ENCODE data around the gene TMUB1. TPM values are rescaled to one million over a fixed set of nuclear protein-coding genes. Genes with fewer than 3 reads are reported as not detected.

TMUB1 gene
- total and polyA plus RNA-seq, 9 of the 15 experiments (the other 6 are each of a cell fraction or from before 2014, with no cell fraction given) = 0.14 to 241 (median 74.1) TPM

DNA sequence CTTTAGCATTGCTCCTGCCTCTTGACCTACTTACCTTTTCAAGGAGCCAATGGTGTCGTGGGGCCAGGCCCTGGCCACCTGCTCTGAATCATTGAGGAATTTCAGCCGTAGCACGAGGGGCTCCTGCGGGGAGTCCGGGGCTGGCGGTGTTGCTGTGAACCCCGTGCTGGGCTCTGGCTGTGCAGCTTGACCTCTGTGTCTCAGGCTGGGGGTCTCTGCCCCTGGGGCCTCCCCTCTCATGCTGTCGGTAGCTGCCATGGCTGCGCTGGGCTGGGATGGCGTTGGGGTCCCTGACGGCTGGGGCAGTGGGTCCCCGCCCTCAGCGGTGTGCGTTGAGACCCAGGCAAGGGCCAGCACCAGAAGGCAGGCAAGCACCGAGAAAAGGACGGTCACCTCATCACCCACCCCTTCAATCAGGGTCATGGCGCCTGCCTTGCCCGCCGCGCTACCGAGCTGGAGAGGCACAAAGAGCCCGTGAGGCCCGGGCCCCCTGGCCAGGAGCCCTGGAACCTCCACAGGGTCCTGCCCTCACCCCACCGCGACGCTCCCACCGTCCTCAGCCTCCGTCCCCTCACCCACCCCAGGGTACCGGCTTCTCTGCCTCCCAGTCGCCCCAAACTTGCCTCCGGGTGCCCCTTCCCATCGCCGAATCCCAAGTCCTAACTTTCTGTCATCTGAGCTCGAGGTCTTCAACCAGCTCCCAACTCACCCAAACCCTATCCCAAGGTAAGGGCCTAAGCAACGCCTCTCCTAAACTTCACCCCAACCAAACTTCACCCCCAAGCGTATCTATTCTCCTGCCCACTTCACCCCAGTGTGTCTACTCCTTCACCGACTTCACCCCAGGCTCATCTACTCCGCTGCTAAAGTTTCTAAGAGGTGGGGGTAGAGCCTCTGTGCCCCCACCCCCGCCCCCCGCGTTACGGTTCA lies 887 bp downstream of the TMUB1 start (continued):
- TF ChIP-seq, protein P1, sequence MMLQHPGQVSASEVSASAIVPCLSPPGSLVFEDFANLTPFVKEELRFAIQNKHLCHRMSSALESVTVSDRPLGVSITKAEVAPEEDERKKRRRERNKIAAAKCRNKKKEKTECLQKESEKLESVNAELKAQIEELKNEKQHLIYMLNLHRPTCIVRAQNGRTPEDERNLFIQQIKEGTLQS (IDR thresholded peaks at IDR 0.05) = no peak
- TF ChIP-seq, protein P1 (CRISPR knock-in tag; conservative IDR thresholded peaks at IDR 0.05) = no peak
- TF ChIP-seq POLR2B (IDR thresholded peaks at IDR 0.05; ENCODE audit: low read depth, partially characterized antibody) = peak; percentile 62
- TF ChIP-seq ZNF785 (CRISPR knock-in tag; IDR thresholded peaks at IDR 0.05) = no peak
- TF ChIP-seq YY1 (IDR thresholded peaks at IDR 0.05; ENCODE audit: borderline replicate concordance in 1 of 3, control insufficient read depth in 1 of 3, extremely low read depth in 1 of 3, insufficient read depth in 3 of 3, insufficient read length in 1 of 3, insufficient replicate concordance in 2 of 3, low read depth in 1 of 3, low read length in 2 of 3) = peak in 2 of 3 experiments; percentile 18 to 71
- no peak for TF ChIP-seq ZNF766 (CRISPR knock-in tag; conservative IDR thresholded peaks at IDR 0.05)
- no peak for TF ChIP-seq KDM1A (IDR thresholded peaks at IDR 0.05)
- no peak for TF ChIP-seq JUNB (CRISPR knock-in tag; conservative IDR thresholded peaks at IDR 0.05)
- no peak for TF ChIP-seq RB1 (IDR thresholded peaks at IDR 0.05; ENCODE audit: low read depth)
- TF ChIP-seq HIVEP1 (CRISPR knock-in tag; IDR thresholded peaks at IDR 0.05) = no peak
- no peak for TF ChIP-seq TRIM28 (IDR thresholded peaks at IDR 0.05)
- no peak for TF ChIP-seq KLF10 (CRISPR knock-in tag; IDR thresholded peaks at IDR 0.05)
- TF ChIP-seq, protein P2, sequence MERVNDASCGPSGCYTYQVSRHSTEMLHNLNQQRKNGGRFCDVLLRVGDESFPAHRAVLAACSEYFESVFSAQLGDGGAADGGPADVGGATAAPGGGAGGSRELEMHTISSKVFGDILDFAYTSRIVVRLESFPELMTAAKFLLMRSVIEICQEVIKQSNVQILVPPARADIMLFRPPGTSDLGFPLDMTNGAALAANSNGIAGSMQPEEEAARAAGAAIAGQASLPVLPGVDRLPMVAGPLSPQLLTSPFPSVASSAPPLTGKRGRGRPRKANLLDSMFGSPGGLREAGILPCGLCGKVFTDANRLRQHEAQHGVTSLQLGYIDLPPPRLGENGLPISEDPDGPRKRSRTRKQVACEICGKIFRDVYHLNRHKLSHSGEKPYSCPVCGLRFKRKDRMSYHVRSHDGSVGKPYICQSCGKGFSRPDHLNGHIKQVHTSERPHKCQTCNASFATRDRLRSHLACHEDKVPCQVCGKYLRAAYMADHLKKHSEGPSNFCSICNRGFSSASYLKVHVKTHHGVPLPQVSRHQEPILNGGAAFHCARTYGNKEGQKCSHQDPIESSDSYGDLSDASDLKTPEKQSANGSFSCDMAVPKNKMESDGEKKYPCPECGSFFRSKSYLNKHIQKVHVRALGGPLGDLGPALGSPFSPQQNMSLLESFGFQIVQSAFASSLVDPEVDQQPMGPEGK (CRISPR knock-in tag; IDR thresholded peaks at IDR 0.05; ENCODE audit: borderline replicate concordance) = no peak
- TF ChIP-seq, protein P3, sequence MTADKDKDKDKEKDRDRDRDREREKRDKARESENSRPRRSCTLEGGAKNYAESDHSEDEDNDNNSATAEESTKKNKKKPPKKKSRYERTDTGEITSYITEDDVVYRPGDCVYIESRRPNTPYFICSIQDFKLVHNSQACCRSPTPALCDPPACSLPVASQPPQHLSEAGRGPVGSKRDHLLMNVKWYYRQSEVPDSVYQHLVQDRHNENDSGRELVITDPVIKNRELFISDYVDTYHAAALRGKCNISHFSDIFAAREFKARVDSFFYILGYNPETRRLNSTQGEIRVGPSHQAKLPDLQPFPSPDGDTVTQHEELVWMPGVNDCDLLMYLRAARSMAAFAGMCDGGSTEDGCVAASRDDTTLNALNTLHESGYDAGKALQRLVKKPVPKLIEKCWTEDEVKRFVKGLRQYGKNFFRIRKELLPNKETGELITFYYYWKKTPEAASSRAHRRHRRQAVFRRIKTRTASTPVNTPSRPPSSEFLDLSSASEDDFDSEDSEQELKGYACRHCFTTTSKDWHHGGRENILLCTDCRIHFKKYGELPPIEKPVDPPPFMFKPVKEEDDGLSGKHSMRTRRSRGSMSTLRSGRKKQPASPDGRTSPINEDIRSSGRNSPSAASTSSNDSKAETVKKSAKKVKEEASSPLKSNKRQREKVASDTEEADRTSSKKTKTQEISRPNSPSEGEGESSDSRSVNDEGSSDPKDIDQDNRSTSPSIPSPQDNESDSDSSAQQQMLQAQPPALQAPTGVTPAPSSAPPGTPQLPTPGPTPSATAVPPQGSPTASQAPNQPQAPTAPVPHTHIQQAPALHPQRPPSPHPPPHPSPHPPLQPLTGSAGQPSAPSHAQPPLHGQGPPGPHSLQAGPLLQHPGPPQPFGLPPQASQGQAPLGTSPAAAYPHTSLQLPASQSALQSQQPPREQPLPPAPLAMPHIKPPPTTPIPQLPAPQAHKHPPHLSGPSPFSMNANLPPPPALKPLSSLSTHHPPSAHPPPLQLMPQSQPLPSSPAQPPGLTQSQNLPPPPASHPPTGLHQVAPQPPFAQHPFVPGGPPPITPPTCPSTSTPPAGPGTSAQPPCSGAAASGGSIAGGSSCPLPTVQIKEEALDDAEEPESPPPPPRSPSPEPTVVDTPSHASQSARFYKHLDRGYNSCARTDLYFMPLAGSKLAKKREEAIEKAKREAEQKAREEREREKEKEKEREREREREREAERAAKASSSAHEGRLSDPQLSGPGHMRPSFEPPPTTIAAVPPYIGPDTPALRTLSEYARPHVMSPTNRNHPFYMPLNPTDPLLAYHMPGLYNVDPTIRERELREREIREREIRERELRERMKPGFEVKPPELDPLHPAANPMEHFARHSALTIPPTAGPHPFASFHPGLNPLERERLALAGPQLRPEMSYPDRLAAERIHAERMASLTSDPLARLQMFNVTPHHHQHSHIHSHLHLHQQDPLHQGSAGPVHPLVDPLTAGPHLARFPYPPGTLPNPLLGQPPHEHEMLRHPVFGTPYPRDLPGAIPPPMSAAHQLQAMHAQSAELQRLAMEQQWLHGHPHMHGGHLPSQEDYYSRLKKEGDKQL (CRISPR knock-in tag; IDR thresholded peaks at IDR 0.05; ENCODE audit: borderline replicate concordance) = no peak

All from K562 (cell line).